Activated T-helper 1 cell treated with anti-CD3 and anti-CD28 coated beads, Interleukin-2, amount 50 U/mL, for 16 hours (primary cell): ENCODE data around the gene DUSP16.
"Not testable (repeated sequence)": the region's sequence is repeated elsewhere in the genome, so short reads cannot be mapped to it uniquely, and the experiment has no call there.

Source experiments
- DNase-seq, 2 donors: peaks; one replicate each; pipeline ENCODE4 v3.0.0-alpha.2; 2020; ENCODE audit warnings: low read depth in 1 of 2, low spot score in 1 of 2

The DUSP16 gene

DNA sequence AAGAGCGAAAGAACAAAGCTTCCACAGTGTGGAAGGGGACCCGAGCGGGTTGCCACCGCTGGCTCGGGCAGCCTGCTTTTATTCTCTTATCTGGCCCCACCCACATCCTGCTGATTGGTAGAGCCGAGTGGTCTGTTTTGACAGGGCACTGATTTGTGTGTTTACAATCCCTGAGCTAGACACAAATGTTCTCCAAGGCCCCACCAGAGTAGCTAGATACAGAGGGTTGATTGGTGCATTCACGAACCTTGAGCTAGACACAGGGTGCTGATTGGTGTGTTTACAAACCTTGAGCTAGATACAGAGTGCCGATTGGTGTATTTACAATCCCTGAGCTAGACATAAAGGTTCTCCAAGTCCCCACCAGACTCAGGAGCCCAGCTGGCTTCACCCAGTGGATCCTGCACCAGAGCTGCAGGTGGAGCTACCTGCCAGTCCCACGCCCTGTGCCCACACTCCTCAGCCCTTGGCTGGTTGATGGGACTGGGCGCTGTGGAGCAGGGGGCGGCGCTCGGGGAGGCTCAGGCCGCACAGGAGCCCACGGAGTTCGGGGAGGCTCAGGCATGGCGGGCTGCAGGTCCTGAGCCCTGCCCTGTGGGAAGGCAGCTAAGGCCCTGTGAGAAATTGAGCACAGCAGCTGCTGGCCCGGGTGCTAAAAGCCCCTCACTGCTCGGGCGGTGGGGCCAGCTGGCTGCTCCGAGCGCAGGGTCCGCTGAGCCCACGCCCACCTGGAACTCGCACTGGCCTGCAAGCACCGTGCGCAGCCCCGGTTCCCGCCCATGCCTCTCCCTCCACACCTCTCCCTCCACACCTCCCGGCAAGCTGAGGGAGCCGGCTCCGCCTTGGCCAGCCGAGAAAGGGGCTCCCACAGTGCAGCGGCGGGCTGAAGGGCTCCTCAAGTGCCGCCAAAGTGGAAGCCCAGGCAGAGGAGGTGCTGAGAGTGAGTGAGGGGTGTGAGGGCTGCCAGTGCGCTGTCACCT is 90.4 kb downstream of the DUSP16 start:
- not testable (repeated sequence) for DNase-seq

DNA sequence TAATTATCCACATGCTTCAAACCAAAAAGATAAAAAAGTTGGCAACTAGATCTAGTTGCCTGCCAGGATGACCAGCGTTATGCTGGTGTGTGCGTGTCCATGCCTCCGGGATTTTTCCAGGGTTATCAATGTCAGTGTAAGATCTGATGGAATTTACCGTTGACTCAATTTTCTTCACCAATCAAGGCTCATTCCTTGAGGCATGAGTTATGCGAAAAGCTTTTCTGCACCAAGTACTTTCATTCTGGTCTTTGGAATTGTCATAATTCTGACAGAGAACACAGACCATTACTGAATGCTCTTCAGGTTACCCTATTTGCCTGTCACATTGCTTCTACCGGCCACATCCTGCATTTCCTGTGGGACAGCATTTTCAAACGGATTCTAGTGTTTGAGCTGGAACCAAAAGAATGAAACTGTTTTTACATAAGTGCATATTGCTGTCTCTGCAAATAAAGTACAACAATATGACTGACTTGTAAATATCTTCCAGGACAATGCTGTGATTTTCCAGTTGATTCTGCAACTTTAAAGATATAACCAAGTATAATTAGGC is 91.8 kb downstream of the DUSP16 start:
- DNase-seq: no peak

DNA sequence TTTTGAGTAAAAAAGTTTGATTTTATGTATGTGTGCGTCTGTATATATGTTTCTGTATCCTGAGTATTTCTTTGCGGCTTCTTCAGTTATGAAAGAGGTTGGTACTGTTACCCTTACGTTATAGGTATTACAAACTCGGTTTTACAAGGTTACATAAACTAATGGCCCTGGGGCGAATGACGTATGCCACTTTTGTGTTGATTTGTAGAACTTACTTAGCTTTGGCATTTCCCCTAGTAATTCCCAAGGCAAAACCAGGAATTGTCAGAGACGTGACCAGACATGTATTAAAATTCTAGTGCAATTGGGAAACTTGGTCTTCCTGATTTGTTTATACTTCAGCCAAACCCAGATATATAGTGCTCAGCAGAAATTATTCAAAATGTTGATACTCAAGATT is 93.3 kb downstream of the DUSP16 start:
- DNase-seq: no peak

- no peak for DNase-seq
Observed at GRCh38 chr12:12468575-12468974, 94.1 kb downstream of the DUSP16 start.

- peak; percentile 18 to 30 for DNase-seq
Observed at GRCh38 chr12:12467688-12468261, 94.9 kb downstream of the DUSP16 start.

- no peak for DNase-seq
Observed at GRCh38 chr12:12467264-12467663, 95.4 kb downstream of the DUSP16 start.

DNA sequence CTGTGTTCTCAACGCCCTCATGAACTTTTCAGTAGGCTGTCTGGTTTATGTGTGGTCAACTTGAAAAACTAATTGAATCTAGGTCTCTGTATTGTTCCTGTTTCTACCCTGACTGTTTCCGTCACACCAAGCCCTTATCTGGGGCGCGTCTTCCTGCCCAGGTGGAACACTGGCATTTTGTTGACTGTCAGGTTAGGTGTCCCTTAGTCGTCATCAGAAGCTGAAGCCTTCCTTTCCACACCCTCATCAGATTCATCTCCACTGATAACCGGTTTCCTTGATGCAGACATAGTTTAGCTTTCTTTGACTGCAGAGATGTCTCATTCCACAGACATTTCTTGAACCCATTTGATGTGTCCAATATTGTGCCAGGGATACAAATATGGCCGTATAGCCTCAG is 96.5 kb downstream of the DUSP16 start:
- peak in 1 of 2 donors; percentile 40 for DNase-seq

DNA sequence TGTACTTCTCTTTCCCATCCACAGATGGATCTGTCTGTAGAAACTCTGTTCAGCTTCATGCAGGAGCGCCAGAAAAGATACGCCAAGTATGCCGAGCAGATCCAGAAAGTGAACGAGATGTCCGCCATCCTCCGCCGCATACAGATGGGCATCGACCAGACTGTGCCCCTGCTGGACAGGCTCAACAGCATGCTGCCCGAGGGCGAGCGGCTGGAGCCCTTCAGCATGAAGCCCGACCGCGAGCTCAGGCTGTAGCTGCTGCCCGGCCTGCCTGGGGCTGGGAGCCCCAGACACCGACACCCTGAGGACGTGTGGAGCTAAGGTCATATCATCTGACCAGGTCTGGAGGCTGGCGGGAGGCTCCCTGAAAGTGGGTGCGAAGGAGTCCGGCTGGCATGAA is 97.1 kb downstream of the DUSP16 start:
- DNase-seq: no peak

GRCh38 chr12:12461923-12462315 is 100.7 kb downstream of the DUSP16 start:
- no peak for DNase-seq

GRCh38 chr12:12460935-12461922 is 101.4 kb downstream of the DUSP16 start:
- no peak for DNase-seq

DNA sequence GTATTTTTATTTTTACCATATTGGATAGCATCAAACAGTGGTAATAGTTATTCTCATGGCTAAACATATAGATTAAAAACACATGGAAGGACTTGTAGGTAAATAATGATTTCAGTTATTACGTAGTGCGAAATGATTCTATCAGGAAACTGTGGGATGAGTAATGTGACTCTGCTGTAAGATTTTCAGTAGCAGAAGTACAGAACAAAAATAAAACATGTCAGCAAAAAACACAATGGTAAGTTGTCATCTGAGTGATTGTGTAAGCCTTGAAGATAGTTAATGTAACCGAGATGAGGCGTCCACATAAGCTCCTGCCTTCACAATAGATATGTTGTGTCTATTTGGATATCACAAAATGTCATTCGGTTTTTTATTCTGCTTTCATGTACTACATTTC is 106.0 kb downstream of the DUSP16 start:
- DNase-seq: no peak

- no peak for DNase-seq
Observed at GRCh38 chr12:12454315-12454714, 108.3 kb downstream of the DUSP16 start.

DNA sequence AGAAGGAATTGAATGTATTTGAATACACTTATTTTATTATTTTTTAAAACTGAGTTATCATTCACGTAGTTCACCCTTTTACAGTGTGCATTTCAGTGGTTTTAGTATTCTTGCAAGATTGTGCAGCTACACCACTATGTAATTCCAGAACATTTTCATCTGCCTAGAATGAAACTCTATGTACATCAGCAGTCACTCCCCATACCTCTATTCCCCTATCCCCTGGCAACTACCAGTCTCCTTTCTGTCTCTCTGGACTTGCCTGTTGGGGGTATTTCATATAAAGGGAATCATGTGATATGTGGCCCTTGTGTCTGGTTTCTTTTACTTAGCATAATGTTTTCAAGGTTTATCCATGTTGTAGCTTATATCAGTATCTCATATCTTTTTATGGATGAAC is 109.0 kb downstream of the DUSP16 start:
- DNase-seq: no peak

- DNase-seq: no peak
Observed at GRCh38 chr12:12452326-12452902, 110.2 kb downstream of the DUSP16 start.

DNA sequence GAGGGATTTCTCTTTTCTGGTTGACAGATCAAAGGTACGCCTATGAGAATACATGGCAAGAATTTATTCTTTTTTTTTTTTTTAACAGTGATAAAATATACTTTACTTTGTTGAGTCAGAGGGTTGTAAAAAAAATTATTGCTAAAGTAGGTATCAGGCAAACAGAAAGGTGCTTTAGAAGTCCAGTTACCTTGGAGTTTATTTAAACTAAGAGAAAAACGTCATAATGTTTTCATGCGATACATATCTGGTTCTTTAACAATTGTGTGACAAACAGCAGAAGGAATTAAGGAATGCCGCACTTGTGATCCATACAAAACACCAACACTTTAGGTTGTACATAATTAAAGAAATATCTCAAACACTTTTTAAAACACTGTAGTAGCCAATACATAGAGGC is 111.6 kb downstream of the DUSP16 start:
- DNase-seq: no peak

DNA sequence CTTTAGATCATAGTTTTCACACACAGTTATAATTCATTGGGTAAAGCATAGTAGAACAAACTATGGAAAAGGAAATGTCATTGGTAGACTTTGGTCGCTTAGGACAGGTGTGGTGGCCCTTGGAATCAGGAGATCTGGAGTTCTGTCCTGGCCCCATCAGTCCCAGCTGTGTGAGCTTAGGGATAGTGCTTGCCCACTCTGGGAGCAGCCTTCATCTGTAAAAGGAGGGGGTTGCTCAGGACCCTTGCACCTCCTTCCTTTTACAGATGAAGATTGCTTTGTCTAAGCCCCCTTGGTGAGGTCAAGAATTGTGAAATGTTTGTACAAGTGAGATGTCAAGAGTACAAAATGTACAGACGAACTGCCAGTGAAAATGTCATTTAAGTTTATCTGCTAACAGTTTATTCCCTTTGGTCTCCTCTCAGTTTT is 112.6 kb downstream of the DUSP16 start:
- no peak for DNase-seq

DNA sequence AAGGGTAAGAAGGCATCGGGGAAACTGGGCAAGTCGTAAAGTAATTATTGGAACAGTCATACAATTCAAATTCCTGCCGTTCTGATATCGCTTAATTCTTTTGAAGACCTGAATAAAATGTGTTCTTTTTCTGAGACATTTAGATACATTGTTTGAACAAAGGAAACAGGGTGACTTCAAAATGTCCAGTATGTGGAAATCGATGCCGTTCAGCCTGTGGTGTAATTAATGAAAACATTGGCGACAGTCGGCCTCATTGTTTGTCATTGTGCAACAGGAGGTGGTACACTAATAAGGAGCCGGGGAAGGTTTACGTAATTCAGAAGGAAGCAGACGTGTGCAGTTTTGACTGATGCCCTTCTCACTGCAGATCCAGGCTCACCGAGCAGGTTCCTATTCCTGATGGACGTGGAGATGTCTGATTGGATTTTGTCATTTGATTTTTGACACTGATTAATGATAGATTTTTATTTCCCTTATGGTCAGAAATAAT is 113.1 kb downstream of the DUSP16 start:
- no peak for DNase-seq

DNA sequence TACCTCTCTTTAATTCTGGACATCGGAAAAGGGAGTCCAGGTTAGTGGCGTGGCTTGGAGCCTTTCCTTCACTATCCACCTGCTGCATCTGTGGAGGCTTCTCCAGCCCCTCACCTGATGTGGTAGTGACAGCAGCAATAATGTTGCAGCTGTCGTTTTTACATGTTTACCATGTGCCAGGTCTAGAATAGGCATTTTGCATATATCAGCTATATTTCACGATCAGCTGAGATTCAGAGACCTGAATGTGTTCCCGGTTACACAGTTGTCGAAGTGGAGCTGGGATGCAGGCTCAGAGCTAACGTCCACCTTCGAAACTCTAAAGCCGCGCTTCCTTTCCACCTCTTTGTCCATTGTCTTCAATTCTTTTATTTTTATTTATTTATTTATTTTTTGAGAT is 114.8 kb downstream of the DUSP16 start:
- DNase-seq: no peak

DNA sequence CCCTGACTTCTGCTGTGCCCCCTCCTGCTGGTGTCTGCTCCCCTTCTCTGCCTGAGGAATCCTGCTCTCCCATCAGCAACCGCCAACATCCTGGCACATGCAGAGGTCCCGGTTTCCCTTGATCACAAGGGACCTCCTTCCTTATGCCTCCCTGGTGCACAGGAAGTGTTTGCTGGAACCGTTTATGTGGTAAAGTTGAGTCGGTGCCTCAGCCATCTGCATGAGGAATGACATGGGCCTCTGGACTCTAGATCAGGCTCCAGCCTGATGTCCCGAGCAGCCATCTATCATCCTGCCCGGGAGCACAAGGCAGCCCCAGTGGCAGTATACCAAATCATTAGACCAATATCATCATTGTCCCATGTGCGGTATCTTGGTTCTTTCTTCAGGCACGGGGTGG is 115.4 kb downstream of the DUSP16 start:
- DNase-seq: no peak

DNA sequence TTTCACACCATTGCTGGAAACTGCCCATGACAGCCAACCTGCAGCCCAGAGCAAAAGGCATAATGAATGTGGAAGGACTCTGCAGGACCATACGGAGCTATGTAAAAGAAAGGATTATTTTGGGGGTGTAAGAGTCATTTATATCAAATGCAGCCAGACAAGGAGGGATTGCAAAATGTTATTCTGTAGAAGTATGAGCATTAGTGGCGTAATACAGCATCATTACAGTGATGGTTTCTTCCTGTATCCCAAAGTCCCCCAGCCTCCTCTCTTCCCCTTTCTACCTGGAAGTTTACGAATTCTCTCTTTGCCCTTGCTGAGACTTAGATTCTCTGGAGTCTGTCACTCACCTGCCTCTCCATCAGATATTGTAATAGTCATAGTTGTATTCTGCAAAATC is 115.9 kb downstream of the DUSP16 start:
- no peak for DNase-seq

DNA sequence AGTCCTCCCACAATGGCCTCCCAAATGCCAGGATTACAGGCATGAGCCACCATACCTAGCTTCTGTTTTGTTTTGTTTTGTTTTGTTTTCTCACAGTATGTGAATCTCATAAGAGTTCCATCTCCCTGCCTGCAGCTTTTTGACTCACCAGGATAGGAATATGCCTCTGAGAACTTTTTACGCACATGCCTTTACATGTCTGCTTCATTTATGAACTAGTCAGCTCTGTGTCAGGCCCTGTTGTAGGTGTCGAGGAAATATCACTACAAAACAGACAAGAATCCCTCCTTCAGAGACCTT is 116.8 kb downstream of the DUSP16 start:
- no peak for DNase-seq
